HL-60 (cell line): ENCODE results near the gene DPPA4.

Experiments
- POLR2AphosphoS5 ChIP-seq: IDR thresholded peaks from 2 replicates; pipeline ENCODE4 v1.6.1; 2012; ENCODE audit warnings: low read depth
- TF ChIP-seq, protein P1 (sequence below): IDR thresholded peaks from one replicate; pipeline ENCODE4 v1.5.1; 2011; ENCODE audit warnings: low read length, control low read depth, inconsistent platforms; ENCODE audit not compliant: insufficient read depth

DNA sequence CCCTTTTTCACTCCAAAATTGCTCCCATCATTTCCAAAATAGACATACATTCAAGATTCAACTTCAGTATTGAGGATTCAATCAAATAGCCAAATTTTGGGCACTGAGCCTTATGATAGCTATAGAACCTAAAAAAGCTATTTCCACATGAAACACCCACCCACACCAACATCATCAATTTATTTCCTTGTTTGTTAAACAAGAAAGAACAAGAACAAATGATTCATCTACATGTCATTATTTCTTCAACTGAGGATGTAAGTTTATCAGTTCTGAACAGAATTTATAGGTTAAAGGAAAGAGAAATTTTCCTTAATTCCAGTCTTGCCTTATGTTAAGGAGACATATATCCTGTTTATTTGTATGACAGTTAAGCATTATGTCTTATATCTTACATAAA is 53.3 kb downstream of the DPPA4 start:
- TF ChIP-seq, protein P1, sequence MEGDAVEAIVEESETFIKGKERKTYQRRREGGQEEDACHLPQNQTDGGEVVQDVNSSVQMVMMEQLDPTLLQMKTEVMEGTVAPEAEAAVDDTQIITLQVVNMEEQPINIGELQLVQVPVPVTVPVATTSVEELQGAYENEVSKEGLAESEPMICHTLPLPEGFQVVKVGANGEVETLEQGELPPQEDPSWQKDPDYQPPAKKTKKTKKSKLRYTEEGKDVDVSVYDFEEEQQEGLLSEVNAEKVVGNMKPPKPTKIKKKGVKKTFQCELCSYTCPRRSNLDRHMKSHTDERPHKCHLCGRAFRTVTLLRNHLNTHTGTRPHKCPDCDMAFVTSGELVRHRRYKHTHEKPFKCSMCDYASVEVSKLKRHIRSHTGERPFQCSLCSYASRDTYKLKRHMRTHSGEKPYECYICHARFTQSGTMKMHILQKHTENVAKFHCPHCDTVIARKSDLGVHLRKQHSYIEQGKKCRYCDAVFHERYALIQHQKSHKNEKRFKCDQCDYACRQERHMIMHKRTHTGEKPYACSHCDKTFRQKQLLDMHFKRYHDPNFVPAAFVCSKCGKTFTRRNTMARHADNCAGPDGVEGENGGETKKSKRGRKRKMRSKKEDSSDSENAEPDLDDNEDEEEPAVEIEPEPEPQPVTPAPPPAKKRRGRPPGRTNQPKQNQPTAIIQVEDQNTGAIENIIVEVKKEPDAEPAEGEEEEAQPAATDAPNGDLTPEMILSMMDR, result no peak
- TF ChIP-seq POLR2AphosphoS5, result no peak
